IPS-20b (cell line): ENCODE results near the gene TMEM19.

Experiments
- H3K27ac ChIP-seq: one replicate; pipeline ENCODE4 v1.5.1; 2013; ENCODE audit warnings: low read length
- H3K27me3 ChIP-seq: 2 replicates; pipeline ENCODE4 v1.6.1; 2013; ENCODE audit warnings: mild to moderate bottlenecking, low read length, inconsistent platforms; ENCODE audit not compliant: insufficient read depth
- H3K36me3 ChIP-seq: 2 replicates; pipeline ENCODE4 v1.6.1; 2013; ENCODE audit warnings: low read depth, mild to moderate bottlenecking, inconsistent platforms, low read length, moderate library complexity; ENCODE audit not compliant: insufficient read depth
- H3K4me1 ChIP-seq: 2 replicates; pipeline ENCODE4 v1.6.1; 2013; ENCODE audit warnings: mild to moderate bottlenecking, control low read depth, inconsistent platforms, low read length, moderate library complexity; ENCODE audit not compliant: insufficient read depth
- H3K4me3 ChIP-seq: 2 replicates; pipeline ENCODE4 v1.5.1; 2013; ENCODE audit warnings: mild to moderate bottlenecking, low read length, inconsistent platforms
- H3K9ac ChIP-seq: 2 replicates; pipeline ENCODE4 v1.6.1; 2013; ENCODE audit warnings: low read depth, mild to moderate bottlenecking, inconsistent platforms, low read length, moderate library complexity
- H3K9me3 ChIP-seq: 2 replicates; pipeline ENCODE4 v1.6.1; 2013; ENCODE audit warnings: mild to moderate bottlenecking, low read depth, low read length, inconsistent platforms; ENCODE audit not compliant: insufficient read depth

Gene TMEM19

GRCh38 chr12:71749666-71750065, 63.8 kb downstream of the TMEM19 start:
- Histone ChIP-seq H3K27me3 (no peaks in the 10 kb centered on the region), H3K4me3 (peak overlapping the region; percentile 18; the same call in 1 of the 2 replicates), H3K27ac (no peak overlapping the region)

GRCh38 chr12:71752891-71753290, 67.0 kb downstream of the TMEM19 start:
- Histone ChIP-seq H3K27me3 (no peaks in the 10 kb centered on the region), H3K9ac (no peak overlapping the region), H3K36me3 (peaks cover 6% of the 10 kb centered on the region; the same call in 1 of the 2 replicates), H3K27ac (no peak overlapping the region), H3K4me1 (peaks cover 5% of the 10 kb centered on the region; the same call in 1 of the 2 replicates), H3K4me3 (no peak overlapping the region), H3K9me3 (no peaks in the 10 kb centered on the region)

More at GRCh38 chr12:71749666-71750065, 63.8 kb downstream of the TMEM19 start:
- H3K36me3 ChIP-seq = no peaks in the 10 kb centered on the region
- no peak overlapping the region; the same call in 1 of the 2 replicates for H3K9ac ChIP-seq
- no peaks in the 10 kb centered on the region for H3K9me3 ChIP-seq
- H3K4me1 ChIP-seq = peaks cover 5% of the 10 kb centered on the region; the same call in 1 of the 2 replicates
